GM12891 (cell line): ENCODE measurements around the gene CCNDBP1.

Experiments
- POLR2A ChIP-seq: IDR thresholded peaks from 2 replicates; pipeline ENCODE4 v1.6.1; 2011; ENCODE audit warnings: low read depth, low read length, control low read depth
- POU2F2 ChIP-seq: IDR thresholded peaks from 2 replicates; pipeline ENCODE4 v1.6.1; 2011; ENCODE audit warnings: low read depth, mild to moderate bottlenecking, control low read depth, low read length, moderate library complexity
- TAF1 ChIP-seq: IDR thresholded peaks from 2 replicates; pipeline ENCODE4 v1.6.1; 2011; ENCODE audit warnings: low read depth, low read length, control low read depth

DNA sequence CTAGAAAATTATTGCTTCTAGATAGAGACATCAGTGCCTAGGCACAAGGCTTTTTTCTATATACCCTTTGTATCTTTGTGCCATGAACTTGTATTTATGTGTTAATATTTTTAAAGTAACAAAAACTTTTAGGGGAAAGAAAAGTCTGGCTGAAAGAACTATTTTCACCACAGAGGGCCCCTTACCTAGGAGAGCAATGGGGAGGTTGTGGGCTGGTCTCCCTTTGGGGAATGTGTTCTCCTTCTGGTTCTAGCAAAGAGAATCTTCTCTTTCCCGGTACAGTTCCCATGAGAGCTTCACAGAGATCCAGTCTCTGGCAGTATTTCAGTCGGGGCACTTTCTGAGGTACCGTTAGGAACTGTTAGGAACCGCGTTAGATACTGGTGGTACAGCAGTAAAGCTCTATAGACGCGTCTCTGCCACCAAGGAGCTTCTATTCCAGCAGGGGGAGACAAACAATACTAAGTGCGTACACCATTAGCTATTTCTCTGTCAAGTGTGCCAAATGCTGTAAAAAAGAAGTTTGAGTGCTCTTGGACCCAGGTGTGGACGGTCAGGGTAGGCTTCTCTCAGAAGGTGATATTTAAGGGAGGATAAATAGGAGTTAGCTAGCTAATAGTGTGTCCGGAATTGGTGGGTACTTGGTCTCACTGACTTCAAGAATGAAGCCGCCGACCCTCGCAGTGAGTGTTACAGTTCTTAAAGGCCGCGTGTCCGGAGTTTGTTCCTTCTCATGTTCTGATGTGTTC, 40.2 kb downstream of the CCNDBP1 start:
- TF ChIP-seq POLR2A: no peak
- TF ChIP-seq POU2F2: no peak
- TF ChIP-seq TAF1: no peak
